Endothelial cell of umbilical vein (primary cell): ENCODE results near the gene P2RY13. TPM values are rescaled to one million over a fixed set of nuclear protein-coding genes. Genes with fewer than 3 reads are reported as not detected.

Source experiments
- BruUV-seq: library from RNA; stranded (reverse); fragments of 400-500 nt; replicated peaks from 2 replicates; lab custom pipeline; 2021; lab: Mats Ljungman, UMichigan
- CTCF ChIA-PET: fragments of 300-600, 350-600 bp; sonication (Branson Sonifier 250); formaldehyde crosslinking; loops from one replicate; lab custom pipeline; 2021; ENCODE audit warnings: antibody characterized with exemption, inconsistent platforms; lab: Charles Lee
- POLR2A ChIA-PET: fragments of 300-600, 350-600 bp; sonication (Branson Sonifier 250); formaldehyde crosslinking; loops from one replicate; lab custom pipeline; 2021; ENCODE audit warnings: antibody characterized with exemption, inconsistent platforms; lab: Charles Lee
- DNase-seq: peaks from one replicate; pipeline ENCODE4 v3.0.0-alpha.2; 2011; ENCODE audit warnings: low read depth, low spot score
- FAIRE-seq: peaks from 2 replicates; lab custom pipeline; 2011; peaks lifted over from hg19 to GRCh38; lab: Jason Lieb, UNC
- H2AFZ ChIP-seq: 2 replicates; pipeline ENCODE4 v1.6.0; 2012; ENCODE audit warnings: low read depth, low read length, control low read depth, inconsistent platforms
- H3K27ac ChIP-seq: 2 replicates; pipeline ENCODE4 v1.5.1; 2011; ENCODE audit warnings: low read depth, mild to moderate bottlenecking, control low read depth, low read length, moderate library complexity; ENCODE audit not compliant: insufficient read depth
- H3K27me3 ChIP-seq, 2 experiments: 2 replicates each; pipeline versions ENCODE4 v1.6.0 to v1.6.1; 2011; ENCODE audit warnings: low read length in 2 of 2, mixed read lengths in 1 of 2; ENCODE audit not compliant: control insufficient read depth in 2 of 2, insufficient read depth in 2 of 2
- H3K36me3 ChIP-seq, 2 experiments: 2 replicates in 1 of 2; 3 replicates in 1 of 2; pipeline ENCODE4 v1.5.1; 2011; ENCODE audit warnings: low read length in 2 of 2, mild to moderate bottlenecking in 1 of 2, moderate library complexity in 1 of 2; ENCODE audit not compliant: control insufficient read depth in 2 of 2, insufficient read depth in 2 of 2; ENCODE audit errors: extremely low read depth in 1 of 2
- H3K4me1 ChIP-seq: 3 replicates; pipeline ENCODE4 v1.5.1; 2011; ENCODE audit warnings: mild to moderate bottlenecking, low read length; ENCODE audit not compliant: control insufficient read depth, insufficient read depth; ENCODE audit errors: extremely low read depth
- H3K4me2 ChIP-seq: 2 replicates; pipeline ENCODE4 v1.6.1; 2011; ENCODE audit warnings: low read length, control low read depth, mixed read lengths; ENCODE audit not compliant: insufficient read depth
- H3K4me3 ChIP-seq, 3 experiments: fragments of 200-600 bp in 1 of 3; sonication (generic), shearing (Covaris generic) in 1 of 3; replicated peaks in 1 of 3; 2 replicates each; pipeline ENCODE4 v1.5.1; 2011 to 2016; ENCODE audit warnings: control low read depth in 3 of 3, low read length in 3 of 3, mild to moderate bottlenecking in 2 of 3, inconsistent platforms in 1 of 3, low read depth in 1 of 3, moderate library complexity in 1 of 3; ENCODE audit not compliant: insufficient read depth in 1 of 3
- H3K79me2 ChIP-seq: 2 replicates; pipeline ENCODE4 v1.6.0; 2012; ENCODE audit warnings: low read length, inconsistent platforms; ENCODE audit not compliant: control insufficient read depth, insufficient read depth
- H3K9ac ChIP-seq: replicated peaks from 2 replicates; pipeline ENCODE3; 2011; ENCODE audit warnings: low read length, control low read depth; ENCODE audit not compliant: insufficient read depth; ENCODE audit errors: extremely low read depth
- H3K9me1 ChIP-seq: replicated peaks from 3 replicates; pipeline ENCODE4 v1.6.0; 2011; ENCODE audit warnings: mild to moderate bottlenecking, low read length; ENCODE audit not compliant: control insufficient read depth, insufficient read depth; ENCODE audit errors: extremely low read depth
- H3K9me3 ChIP-seq: replicated peaks from 2 replicates; pipeline ENCODE4 v1.5.1; 2012; ENCODE audit warnings: low read length, inconsistent platforms; ENCODE audit not compliant: control insufficient read depth, insufficient read depth
- H4K20me1 ChIP-seq: replicated peaks from 2 replicates; pipeline ENCODE3; 2011; ENCODE audit warnings: mild to moderate bottlenecking, low read length; ENCODE audit not compliant: control insufficient read depth, insufficient read depth; ENCODE audit errors: extremely low read depth
- FOS ChIP-seq: IDR thresholded peaks from 2 replicates; pipeline ENCODE4 v1.6.1; 2011; ENCODE audit warnings: mild to moderate bottlenecking, low read length, moderate library complexity, borderline replicate concordance; ENCODE audit not compliant: insufficient read depth
- GATA2 ChIP-seq: IDR thresholded peaks from 2 replicates; pipeline ENCODE4 v1.7.0; 2011; ENCODE audit warnings: low read depth, mild to moderate bottlenecking, moderate library complexity, mixed read lengths, low read length; ENCODE audit not compliant: insufficient read length, insufficient read depth
- JUN ChIP-seq: IDR thresholded peaks from 2 replicates; pipeline ENCODE4 v1.6.1; 2011; ENCODE audit warnings: borderline replicate concordance, low read depth; ENCODE audit not compliant: insufficient read length, insufficient read depth
- MYC ChIP-seq: IDR thresholded peaks from one replicate; pipeline ENCODE4 v1.6.1; 2011; ENCODE audit warnings: mild to moderate bottlenecking, low read depth, low read length
- POLR2A ChIP-seq: IDR thresholded peaks from 2 replicates; pipeline ENCODE4 v1.6.1; 2012; ENCODE audit warnings: low read depth, mild to moderate bottlenecking, control low read depth, low read length
- POLR2AphosphoS5 ChIP-seq: IDR thresholded peaks from 2 replicates; pipeline ENCODE4 v1.6.1; 2012; ENCODE audit warnings: low read depth, mild to moderate bottlenecking, control low read depth, low read length, moderate library complexity; ENCODE audit not compliant: insufficient read depth
- dilution Hi-C: fragments of 300-500 bp; cut with MboI; formaldehyde crosslinking; loops from one replicate; pipeline ENCODE4 v1.15.0; 2019; ENCODE audit warnings: low sequenced_read_pairs; ENCODE audit not compliant: extremely low pct_ligation_motif_present
- intact Hi-C: fragments of 100-400 bp; cut with micrococcal nuclease; formaldehyde crosslinking; loops from one replicate; pipeline ENCODE4 v1.10.0; 2022
- polyA plus RNA-seq, 4 experiments: library from polyadenylated mRNA; depleted of rRNA in 3 of 4; stranded (reverse) in 3 of 4; unstranded in 1 of 4; fragments of >200 nt; gene quantifications; 2 replicates each; pipeline versions ENCODE4 v1.2.1 to v1.2.3, GENCODE V29; 2011 to 2012; ENCODE audit warnings: missing spikeins in 1 of 4
- total RNA-seq: library from RNA; stranded (reverse); gene quantifications from 2 replicates; pipeline ENCODE4 v1.2.3, GENCODE V29; 2021
- TF ChIP-seq, protein P1 (sequence below): IDR thresholded peaks from 2 replicates; pipeline ENCODE4 v1.6.1; 2011; ENCODE audit not compliant: insufficient read depth, insufficient read length

P2RY13 gene
- total and polyA plus RNA-seq, 2 donors (not counting 3 experiments of a cell fraction or from before 2014, with no cell fraction given): not detected

DNA sequence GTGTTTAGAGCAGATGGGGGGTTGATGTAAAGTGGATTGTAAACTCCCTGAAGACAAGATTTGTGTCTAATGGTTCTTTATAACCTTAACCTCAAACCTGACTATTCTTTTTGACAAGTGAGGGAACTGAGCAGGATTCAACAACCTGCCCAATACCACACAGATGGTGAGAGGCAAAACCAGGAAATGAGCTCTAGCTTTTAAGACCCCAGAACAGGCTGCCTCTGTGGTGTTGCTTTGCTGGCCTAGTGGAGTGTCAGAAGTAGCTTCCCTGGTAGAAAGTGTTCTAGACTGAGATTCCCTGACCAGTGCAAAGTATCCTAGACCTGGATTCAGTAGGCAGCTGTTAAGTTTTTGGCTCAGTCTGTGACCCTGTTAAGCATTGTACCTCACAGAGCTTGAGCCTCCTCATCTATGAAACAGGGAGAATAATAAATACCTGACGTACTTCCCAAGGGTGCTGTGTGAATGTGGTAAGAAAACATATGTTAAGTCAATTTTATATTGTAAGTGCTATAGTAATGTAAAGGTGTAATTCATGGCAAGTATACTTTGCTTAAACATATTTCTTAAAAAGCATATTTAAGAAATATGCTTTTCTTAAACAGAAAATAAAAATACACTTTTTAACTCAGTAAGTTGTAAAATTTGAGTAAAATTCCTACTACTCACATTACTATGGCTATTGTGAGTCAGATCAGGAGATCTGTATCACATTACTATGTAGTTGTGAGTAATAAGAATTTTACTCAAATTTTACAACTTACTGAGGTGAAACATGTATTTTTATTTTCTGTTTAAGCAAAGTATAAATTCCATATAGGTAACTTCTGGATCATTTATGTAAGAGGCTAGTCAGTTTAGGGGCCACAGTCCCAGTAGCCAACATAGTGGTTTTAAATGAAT lies 21.5 kb downstream of the P2RY13 start:
- Histone ChIP-seq H3K27ac (no peak overlapping the region), H3K4me3 (no peak overlapping the region), H3K4me2 (no peak overlapping the region), H3K4me1 (no peaks in the 10 kb centered on the region), H3K9ac (no peak overlapping the region), H3K79me2 (no peaks in the 10 kb centered on the region), H3K36me3 (no peaks in the 10 kb centered on the region), H3K9me1 (no peaks in the 10 kb centered on the region), H3K27me3 (peaks cover 0 to 2% of the 10 kb centered on the region in 2 experiments), H4K20me1 (no peaks in the 10 kb centered on the region), H3K9me3 (no peaks in the 10 kb centered on the region), H2AFZ (no peak overlapping the region)
- CTCF ChIA-PET: interaction anchor here (0.7 to 1.0 kb wide), 2 partner anchors 18 to 19 kb away, joined by 3 to 4 read pairs; no protein-coding TSS in a partner anchor
- no peak for FAIRE-seq
- intact Hi-C loops: no loop called here
- POLR2A ChIA-PET: no interaction called here
- DNase-seq: no peak
- dilution Hi-C loops: no loop called here
- BruUV-seq: no TSS peak
- TF ChIP-seq JUN (no peak), POLR2A (no peak), MYC (no peak), GATA2 (no peak), FOS (no peak), POLR2AphosphoS5 (no peak)
- TF ChIP-seq, protein P1, sequence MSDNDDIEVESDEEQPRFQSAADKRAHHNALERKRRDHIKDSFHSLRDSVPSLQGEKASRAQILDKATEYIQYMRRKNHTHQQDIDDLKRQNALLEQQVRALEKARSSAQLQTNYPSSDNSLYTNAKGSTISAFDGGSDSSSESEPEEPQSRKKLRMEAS: no peak
